SK-N-SH (cell line): ENCODE data around the gene ME1. TPM values are rescaled to one million over a fixed set of nuclear protein-coding genes. Genes with fewer than 3 reads are reported as not detected.

Experiments
- CTCF ChIA-PET: fragments of 300-600, 350-600 bp; formaldehyde crosslinking; extraction: SDS; loops from one replicate; lab custom pipeline; 2021; lab: Yijun Ruan, JAX
- POLR2A ChIA-PET: fragments of 350-600 bp; sonication (Branson Sonifier 250); formaldehyde crosslinking; extraction: SDS; loops from one replicate; lab custom pipeline; 2020; ENCODE audit warnings: antibody characterized with exemption, inconsistent platforms; lab: Yijun Ruan, JAX
- DNase-seq: peaks from one replicate; pipeline ENCODE4 v3.0.0; 2012
- H2AFZ ChIP-seq: fragments of 200-600 bp; sonication (generic); 2 replicates; pipeline ENCODE4 v1.8.1; 2016; ENCODE audit warnings: antibody characterized with exemption, mild to moderate bottlenecking, low read depth
- H3F3A ChIP-seq: fragments of 200-600 bp; sonication (generic); replicated peaks from 2 replicates; pipeline ENCODE3; 2016; ENCODE audit warnings: antibody characterized with exemption, mild to moderate bottlenecking; ENCODE audit not compliant: insufficient read depth
- H3K27ac ChIP-seq, 2 experiments: fragments of 200-500 bp in 1 of 2; fragments of 200-600 bp in 1 of 2; sonication (Bioruptor generic) in 1 of 2; sonication (generic), shearing (Covaris generic) in 1 of 2; 2 replicates each; pipeline versions ENCODE4 v1.5.1 to v1.6.1; 2014 to 2016; ENCODE audit warnings: low read depth in 2 of 2, inconsistent platforms in 1 of 2, low read length in 1 of 2, mild to moderate bottlenecking in 1 of 2, mixed read lengths in 1 of 2
- H3K27me3 ChIP-seq: fragments of 200-600 bp; sonication (generic), shearing (Covaris generic); 2 replicates; pipeline ENCODE4 v1.6.1; 2016; ENCODE audit warnings: mixed run types; ENCODE audit not compliant: insufficient read depth
- H3K36me3 ChIP-seq, 2 experiments: fragments of 200-500 bp in 1 of 2; fragments of 200-600 bp in 1 of 2; sonication (Bioruptor generic) in 1 of 2; sonication (generic) in 1 of 2; replicated peaks in 1 of 2; 2 replicates each; pipeline versions ENCODE3 to v1.5.1; 2014 to 2016; ENCODE audit warnings: low read length in 1 of 2, mild to moderate bottlenecking in 1 of 2; ENCODE audit not compliant: insufficient read depth in 2 of 2, control insufficient read depth in 1 of 2
- H3K4me1 ChIP-seq, 2 experiments: fragments of 200-500 bp in 1 of 2; fragments of 200-600 bp in 1 of 2; sonication (Bioruptor generic) in 1 of 2; sonication (generic), shearing (Covaris generic) in 1 of 2; 2 replicates each; pipeline versions ENCODE4 v1.5.1 to v1.6.1; 2014 to 2016; ENCODE audit warnings: low read depth in 1 of 2, low read length in 1 of 2, mixed run types in 1 of 2; ENCODE audit not compliant: insufficient read depth in 2 of 2, control insufficient read depth in 1 of 2
- H3K4me2 ChIP-seq: fragments of 200-600 bp; sonication (generic), shearing (Covaris generic); 2 replicates; pipeline ENCODE4 v1.6.1; 2017; ENCODE audit warnings: mixed run types
- H3K4me3 ChIP-seq, 2 experiments: fragments of 200-500 bp in 1 of 2; fragments of 200-600 bp in 1 of 2; sonication (Bioruptor generic) in 1 of 2; sonication (generic), shearing (Covaris generic) in 1 of 2; 2 replicates each; pipeline versions ENCODE4 v1.5.1 to v1.8.1; 2014 to 2016; ENCODE audit warnings: low read depth in 2 of 2, inconsistent platforms in 1 of 2, low read length in 1 of 2, mild to moderate bottlenecking in 1 of 2, mixed read lengths in 1 of 2, moderate library complexity in 1 of 2
- H3K79me2 ChIP-seq: fragments of 200-600 bp; sonication (generic); 2 replicates; pipeline ENCODE4 v1.8.1; 2017; ENCODE audit warnings: mild to moderate bottlenecking; ENCODE audit not compliant: insufficient read depth
- H3K9ac ChIP-seq: fragments of 200-600 bp; sonication (generic); 2 replicates; pipeline ENCODE4 v1.6.1; 2017; ENCODE audit warnings: mixed run types
- H3K9me2 ChIP-seq: fragments of 200-600 bp; sonication (generic); 2 replicates; pipeline ENCODE4 v1.6.1; 2017; ENCODE audit warnings: mixed run types
- H3K9me3 ChIP-seq: fragments of 200-600 bp; sonication (generic); 2 replicates; pipeline ENCODE4 v1.6.1; 2017; ENCODE audit warnings: mixed run types, mild to moderate bottlenecking, moderate library complexity
- H4K20me1 ChIP-seq: fragments of 200-600 bp; sonication (generic); 2 replicates; pipeline ENCODE4 v1.6.1; 2017; ENCODE audit warnings: mild to moderate bottlenecking, mixed run types; ENCODE audit not compliant: insufficient read depth
- EZH2phosphoT487 ChIP-seq: fragments of 200-600 bp; sonication (generic); IDR thresholded peaks from 2 replicates; pipeline ENCODE4 v1.6.1; 2017; ENCODE audit warnings: low read depth, mixed run types, mild to moderate bottlenecking, antibody characterized with exemption, moderate library complexity, borderline replicate concordance
- FOSL2 ChIP-seq: IDR thresholded peaks from 2 replicates; pipeline ENCODE4 v1.4.0; 2012; ENCODE audit warnings: low read depth, mild to moderate bottlenecking, moderate library complexity, borderline replicate concordance
- FOXJ3 ChIP-seq: sonication (generic); formaldehyde crosslinking; IDR thresholded peaks from 2 replicates; pipeline ENCODE4 v1.5.1; 2020; ENCODE audit warnings: mild to moderate bottlenecking, missing genetic modification reagents
- FOXM1 ChIP-seq: IDR thresholded peaks from 2 replicates; pipeline ENCODE4 v1.4.0; 2012; ENCODE audit warnings: low read depth, mild to moderate bottlenecking
- GABPA ChIP-seq: IDR thresholded peaks from 2 replicates; pipeline ENCODE4 v1.4.0; 2012; ENCODE audit warnings: low read depth, mild to moderate bottlenecking
- GATA2 ChIP-seq: sonication (generic); formaldehyde crosslinking; IDR thresholded peaks from 2 replicates; pipeline ENCODE4 v1.5.0; 2020; ENCODE audit warnings: mild to moderate bottlenecking, missing genetic modification reagents
- MXI1 ChIP-seq: IDR thresholded peaks from 2 replicates; pipeline ENCODE4 v1.6.1; 2012; ENCODE audit warnings: mild to moderate bottlenecking, low read depth, low read length, improper control_type of control experiment
- NRF1 ChIP-seq: IDR thresholded peaks from 2 replicates; pipeline ENCODE4 v1.6.1; 2012; ENCODE audit warnings: low read depth, mild to moderate bottlenecking, low read length
- RCOR1 ChIP-seq: fragments of 150-350 bp; IDR thresholded peaks from 2 replicates; pipeline ENCODE4 v1.6.1; 2017; ENCODE audit warnings: antibody characterized with exemption, low read length
- RXRA ChIP-seq: IDR thresholded peaks from 2 replicates; pipeline ENCODE4 v1.4.0; 2012; ENCODE audit warnings: low read depth, mild to moderate bottlenecking, borderline replicate concordance
- SIN3A ChIP-seq: IDR thresholded peaks from 2 replicates; pipeline ENCODE4 v1.6.1; 2012; ENCODE audit warnings: low read depth, mild to moderate bottlenecking, low read length, moderate library complexity, borderline replicate concordance
- TAF1 ChIP-seq: IDR thresholded peaks from 2 replicates; pipeline ENCODE4 v1.6.1; 2012; ENCODE audit warnings: low read depth, mild to moderate bottlenecking, low read length, moderate library complexity, borderline replicate concordance
- TCF12 ChIP-seq: IDR thresholded peaks from 2 replicates; pipeline ENCODE4 v1.4.0; 2012
- TEAD4 ChIP-seq: IDR thresholded peaks from 2 replicates; pipeline ENCODE4 v1.4.0; 2012; ENCODE audit warnings: mild to moderate bottlenecking, borderline replicate concordance; ENCODE audit not compliant: insufficient read depth
- WGBS: methylation state at CpG from one replicate; pipeline ENCODE4 v1.1.6; 2017; ENCODE audit warnings: low lambda C conversion rate; 5-methylcytosine and 5-hydroxymethylcytosine counted together
- polyA plus RNA-seq, 3 experiments: library from polyadenylated mRNA; depleted of rRNA; stranded (reverse); fragments of >200 nt; gene quantifications; 2 replicates each; pipeline ENCODE4 v1.2.3, GENCODE V29; 2012
- TF ChIP-seq, protein P1 (sequence below): IDR thresholded peaks from 2 replicates; pipeline ENCODE4 v1.6.1; 2012; ENCODE audit warnings: mild to moderate bottlenecking, low read depth, low read length, moderate library complexity
- TF ChIP-seq, protein P2 (sequence below): IDR thresholded peaks from 2 replicates; pipeline ENCODE4 v1.4.0; 2012; ENCODE audit warnings: low read depth
- TF ChIP-seq, protein P3 (sequence below): fragments of 150-350 bp; IDR thresholded peaks from 2 replicates; pipeline ENCODE4 v1.6.1; 2017; ENCODE audit warnings: antibody characterized with exemption, low read length, low read depth, borderline replicate concordance
- TF ChIP-seq, protein P4 (sequence below): IDR thresholded peaks from 2 replicates; pipeline ENCODE4 v1.4.0; 2012; ENCODE audit warnings: low read depth, borderline replicate concordance

Gene ME1
- polyA plus RNA-seq, 1 of the 3 experiments (the other 2 are of a cell fraction), result 4.9 TPM

DNA sequence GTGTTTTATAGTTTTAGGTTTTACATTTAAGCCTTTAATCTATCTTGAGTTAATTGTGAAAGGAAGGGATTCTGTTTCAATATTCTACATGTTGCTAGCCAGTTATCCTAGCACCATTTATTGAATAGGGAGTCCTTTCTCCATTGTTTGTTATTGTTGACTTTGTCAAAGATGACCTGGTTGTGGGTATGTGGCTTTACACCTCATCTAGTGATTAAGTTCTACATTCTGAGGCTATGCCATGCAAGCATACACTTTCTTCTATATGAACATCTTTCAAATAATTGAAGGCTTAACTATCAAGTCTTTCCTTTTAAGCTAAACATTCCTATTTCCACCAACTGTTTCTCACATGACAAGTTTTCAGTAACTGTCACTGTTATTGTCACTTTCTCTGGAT, 46.1 kb downstream of the ME1 start:
- TF ChIP-seq GABPA (no peak), FOXJ3 (CRISPR knock-in tag) (no peak), FOSL2 (no peak), MXI1 (no peak), SIN3A (no peak), TEAD4 (no peak), RXRA (no peak), RCOR1 (no peak)
- TF ChIP-seq, protein P1, sequence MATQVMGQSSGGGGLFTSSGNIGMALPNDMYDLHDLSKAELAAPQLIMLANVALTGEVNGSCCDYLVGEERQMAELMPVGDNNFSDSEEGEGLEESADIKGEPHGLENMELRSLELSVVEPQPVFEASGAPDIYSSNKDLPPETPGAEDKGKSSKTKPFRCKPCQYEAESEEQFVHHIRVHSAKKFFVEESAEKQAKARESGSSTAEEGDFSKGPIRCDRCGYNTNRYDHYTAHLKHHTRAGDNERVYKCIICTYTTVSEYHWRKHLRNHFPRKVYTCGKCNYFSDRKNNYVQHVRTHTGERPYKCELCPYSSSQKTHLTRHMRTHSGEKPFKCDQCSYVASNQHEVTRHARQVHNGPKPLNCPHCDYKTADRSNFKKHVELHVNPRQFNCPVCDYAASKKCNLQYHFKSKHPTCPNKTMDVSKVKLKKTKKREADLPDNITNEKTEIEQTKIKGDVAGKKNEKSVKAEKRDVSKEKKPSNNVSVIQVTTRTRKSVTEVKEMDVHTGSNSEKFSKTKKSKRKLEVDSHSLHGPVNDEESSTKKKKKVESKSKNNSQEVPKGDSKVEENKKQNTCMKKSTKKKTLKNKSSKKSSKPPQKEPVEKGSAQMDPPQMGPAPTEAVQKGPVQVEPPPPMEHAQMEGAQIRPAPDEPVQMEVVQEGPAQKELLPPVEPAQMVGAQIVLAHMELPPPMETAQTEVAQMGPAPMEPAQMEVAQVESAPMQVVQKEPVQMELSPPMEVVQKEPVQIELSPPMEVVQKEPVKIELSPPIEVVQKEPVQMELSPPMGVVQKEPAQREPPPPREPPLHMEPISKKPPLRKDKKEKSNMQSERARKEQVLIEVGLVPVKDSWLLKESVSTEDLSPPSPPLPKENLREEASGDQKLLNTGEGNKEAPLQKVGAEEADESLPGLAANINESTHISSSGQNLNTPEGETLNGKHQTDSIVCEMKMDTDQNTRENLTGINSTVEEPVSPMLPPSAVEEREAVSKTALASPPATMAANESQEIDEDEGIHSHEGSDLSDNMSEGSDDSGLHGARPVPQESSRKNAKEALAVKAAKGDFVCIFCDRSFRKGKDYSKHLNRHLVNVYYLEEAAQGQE, result no peak
- TF ChIP-seq, protein P2, sequence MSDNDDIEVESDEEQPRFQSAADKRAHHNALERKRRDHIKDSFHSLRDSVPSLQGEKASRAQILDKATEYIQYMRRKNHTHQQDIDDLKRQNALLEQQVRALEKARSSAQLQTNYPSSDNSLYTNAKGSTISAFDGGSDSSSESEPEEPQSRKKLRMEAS, result no peak
- H3K79me2 ChIP-seq, result no peaks in the 10 kb centered on the region
- no peak overlapping the region for H3K4me2 ChIP-seq
- H3K36me3 ChIP-seq, result no peaks in the 10 kb centered on the region
- no peak overlapping the region for H3K9ac ChIP-seq
- H2AFZ ChIP-seq, result no peak overlapping the region
- H3K27me3 ChIP-seq, result no peaks in the 10 kb centered on the region
- H3F3A ChIP-seq, result peaks cover 9% of the 10 kb centered on the region
- DNase-seq, result no peak
- H3K27ac ChIP-seq, result no peak overlapping the region
- CTCF ChIA-PET, result no interaction called here
- H3K9me3 ChIP-seq, result no peaks in the 10 kb centered on the region
- POLR2A ChIA-PET, result no interaction called here
- no peak overlapping the region for H3K4me3 ChIP-seq
- no peaks in the 10 kb centered on the region for H4K20me1 ChIP-seq
- peaks cover 0 to 30% of the 10 kb centered on the region in 2 experiments; a peak in 3 of 4 replicates for H3K4me1 ChIP-seq
- H3K9me2 ChIP-seq, result no peaks in the 10 kb centered on the region

DNA sequence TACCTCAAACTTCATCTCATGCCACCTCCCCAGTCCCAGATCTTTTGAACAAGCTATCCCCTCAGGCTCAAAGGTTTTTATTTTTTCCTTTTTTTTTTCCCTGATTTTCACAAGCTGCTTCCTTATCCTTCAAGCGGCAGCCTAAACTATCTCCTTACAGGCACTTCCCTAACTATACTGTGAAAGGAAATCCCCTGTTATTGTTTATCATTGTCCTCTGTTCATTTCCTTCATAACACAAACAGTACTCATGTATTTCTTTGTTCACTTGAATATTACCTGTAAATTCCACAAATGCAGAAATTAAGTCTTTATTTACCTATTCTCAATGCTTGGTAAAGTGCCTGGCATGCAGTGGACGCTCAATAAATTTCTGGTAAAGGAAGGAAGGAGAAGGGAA, 48.9 kb downstream of the ME1 start:
- Histone ChIP-seq H3K27ac (no peak overlapping the region), H3K27me3 (no peaks in the 10 kb centered on the region), H3K9me3 (no peaks in the 10 kb centered on the region), H3F3A (peaks cover 26% of the 10 kb centered on the region), H3K4me2 (no peak overlapping the region), H3K36me3 (no peaks in the 10 kb centered on the region), H3K9me2 (no peaks in the 10 kb centered on the region), H3K9ac (no peak overlapping the region), H3K4me3 (no peak overlapping the region), H3K4me1 (peaks cover 0 to 50% of the 10 kb centered on the region in 2 experiments; a peak in 3 of 4 replicates), H2AFZ (no peak overlapping the region), H4K20me1 (no peaks in the 10 kb centered on the region), H3K79me2 (no peaks in the 10 kb centered on the region)
- ChIA-PET POLR2A (no interaction called here), CTCF (interaction anchor here (2.3 kb wide), 1 partner anchor 132 kb away, joined by 15 read pairs; the partner anchor contains the start of gene PRSS35)
- no peak for DNase-seq
- TF ChIP-seq MXI1, result no peak
- TF ChIP-seq NRF1, result no peak
- no peak for TF ChIP-seq TAF1
- no peak for TF ChIP-seq GABPA
- TF ChIP-seq EZH2phosphoT487, result no peak
- TF ChIP-seq TCF12, result no peak
- TF ChIP-seq FOXM1, result no peak
- TF ChIP-seq, protein P3, sequence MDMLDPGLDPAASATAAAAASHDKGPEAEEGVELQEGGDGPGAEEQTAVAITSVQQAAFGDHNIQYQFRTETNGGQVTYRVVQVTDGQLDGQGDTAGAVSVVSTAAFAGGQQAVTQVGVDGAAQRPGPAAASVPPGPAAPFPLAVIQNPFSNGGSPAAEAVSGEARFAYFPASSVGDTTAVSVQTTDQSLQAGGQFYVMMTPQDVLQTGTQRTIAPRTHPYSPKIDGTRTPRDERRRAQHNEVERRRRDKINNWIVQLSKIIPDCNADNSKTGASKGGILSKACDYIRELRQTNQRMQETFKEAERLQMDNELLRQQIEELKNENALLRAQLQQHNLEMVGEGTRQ, result no peak
- TF ChIP-seq GATA2 (CRISPR knock-in tag), result no peak
- no peak for TF ChIP-seq FOXJ3 (CRISPR knock-in tag)
- TF ChIP-seq, protein P4, sequence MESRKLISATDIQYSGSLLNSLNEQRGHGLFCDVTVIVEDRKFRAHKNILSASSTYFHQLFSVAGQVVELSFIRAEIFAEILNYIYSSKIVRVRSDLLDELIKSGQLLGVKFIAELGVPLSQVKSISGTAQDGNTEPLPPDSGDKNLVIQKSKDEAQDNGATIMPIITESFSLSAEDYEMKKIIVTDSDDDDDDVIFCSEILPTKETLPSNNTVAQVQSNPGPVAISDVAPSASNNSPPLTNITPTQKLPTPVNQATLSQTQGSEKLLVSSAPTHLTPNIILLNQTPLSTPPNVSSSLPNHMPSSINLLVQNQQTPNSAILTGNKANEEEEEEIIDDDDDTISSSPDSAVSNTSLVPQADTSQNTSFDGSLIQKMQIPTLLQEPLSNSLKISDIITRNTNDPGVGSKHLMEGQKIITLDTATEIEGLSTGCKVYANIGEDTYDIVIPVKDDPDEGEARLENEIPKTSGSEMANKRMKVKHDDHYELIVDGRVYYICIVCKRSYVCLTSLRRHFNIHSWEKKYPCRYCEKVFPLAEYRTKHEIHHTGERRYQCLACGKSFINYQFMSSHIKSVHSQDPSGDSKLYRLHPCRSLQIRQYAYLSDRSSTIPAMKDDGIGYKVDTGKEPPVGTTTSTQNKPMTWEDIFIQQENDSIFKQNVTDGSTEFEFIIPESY, result no peak
- WGBS, result 97% methylated on average over 2 of the region's 2 CpGs
